ENCODE measurements around the gene HBS1L.
"Not testable (repeated sequence)": the region's sequence is repeated elsewhere in the genome, so short reads cannot be mapped to it uniquely, and the experiment has no call there.

HBS1L gene

DNA sequence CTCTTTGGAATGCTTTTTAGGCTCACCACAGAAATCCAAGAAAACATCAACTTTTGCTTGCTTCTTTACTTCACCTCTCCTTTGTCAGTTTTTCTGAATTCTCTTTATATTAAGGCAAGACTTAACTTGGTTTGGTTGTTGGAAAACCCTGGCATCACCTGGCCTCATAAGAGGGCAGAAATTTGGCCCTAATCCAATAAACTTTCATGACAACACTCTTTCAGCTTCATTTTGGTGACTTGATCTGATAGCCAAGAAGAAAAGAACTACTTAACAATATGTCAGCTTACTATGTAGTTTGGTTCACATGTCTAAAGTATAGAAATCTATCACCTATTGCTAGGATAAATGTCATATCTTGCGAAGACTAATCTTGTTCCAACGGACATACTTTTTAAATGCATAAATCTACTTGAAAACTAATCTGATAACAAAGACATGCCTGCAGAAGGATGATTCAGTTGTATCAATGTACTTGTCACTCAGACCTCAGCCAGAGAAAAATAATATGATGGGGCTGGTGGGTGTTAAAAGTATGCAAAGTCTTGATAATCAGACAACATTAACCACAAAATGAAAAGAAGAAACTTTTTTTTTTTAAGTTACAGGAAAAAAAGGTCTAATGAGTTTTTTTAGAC, 19.3 kb upstream of the HBS1L start:
- DNase-seq = no peak

DNA sequence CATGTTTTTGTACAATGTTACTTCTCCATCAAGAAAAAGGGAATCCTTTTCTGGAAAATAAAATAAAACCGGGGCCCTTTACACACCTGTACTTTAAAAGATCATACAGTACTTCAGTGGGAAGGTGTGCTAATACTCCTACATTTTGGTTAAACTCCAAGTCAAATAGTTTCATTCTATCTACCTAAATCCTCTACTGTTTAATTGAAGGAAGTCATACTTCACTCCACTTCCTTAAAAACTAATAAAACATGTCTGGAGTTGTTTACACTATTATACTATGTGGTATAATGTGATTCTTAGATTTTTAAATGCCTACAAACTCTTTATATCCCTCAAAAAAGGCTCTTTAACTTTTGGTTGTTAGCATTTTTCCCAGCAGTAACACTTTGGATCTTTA, 18.6 kb upstream of the HBS1L start:
- DNase-seq = no peak

DNA sequence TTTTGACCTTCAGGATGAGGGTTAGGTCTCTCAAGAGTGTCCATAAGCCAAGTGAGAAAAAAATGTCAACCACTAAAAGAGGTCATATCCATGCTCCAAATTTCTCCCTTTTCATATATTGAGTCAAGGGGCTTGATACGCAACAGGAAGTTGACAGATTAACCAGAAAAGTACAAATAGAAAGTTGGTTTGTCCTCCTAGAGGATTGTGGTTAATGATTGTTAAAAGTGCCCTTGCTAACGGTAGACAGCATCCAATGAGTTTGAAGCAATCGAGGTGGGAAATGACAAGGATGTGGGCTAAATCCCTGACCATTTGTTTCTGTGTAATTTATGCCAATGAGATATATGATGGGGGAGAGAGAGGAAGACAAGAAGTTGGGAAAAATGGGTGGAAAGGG, 18.1 kb upstream of the HBS1L start:
- DNase-seq = no peak

- no peak for DNase-seq
Observed at GRCh38 chr6:135071541-135071940, 16.9 kb upstream of the HBS1L start.

GRCh38 chr6:135067911-135068310, 13.3 kb upstream of the HBS1L start:
- no peak for DNase-seq

- no peak for DNase-seq
Observed at GRCh38 chr6:135066806-135067205, 12.2 kb upstream of the HBS1L start.

- no peak for DNase-seq
Observed at GRCh38 chr6:135066397-135066796, 11.8 kb upstream of the HBS1L start.

- no peak for DNase-seq
Observed at GRCh38 chr6:135064586-135064985, 10.0 kb upstream of the HBS1L start.

DNA sequence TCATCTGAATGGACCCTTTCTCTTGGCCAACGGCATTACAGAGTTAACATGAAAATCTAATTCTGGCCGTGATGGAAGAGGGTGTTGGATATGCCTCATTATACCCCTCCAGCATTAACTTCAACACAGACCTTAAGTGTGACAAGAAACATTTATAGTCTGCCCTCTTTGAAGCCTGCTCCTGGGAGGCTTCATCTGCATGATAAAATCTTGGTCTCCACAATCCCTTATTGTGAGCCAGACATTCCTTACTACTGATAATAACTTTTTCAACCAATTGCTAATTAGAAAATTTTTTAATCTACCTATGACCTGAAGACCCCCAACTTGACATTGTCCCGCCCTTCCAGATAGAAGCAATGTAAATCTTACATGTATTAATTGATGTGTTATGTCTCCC, 9.3 kb upstream of the HBS1L start:
- no peak for DNase-seq

DNA sequence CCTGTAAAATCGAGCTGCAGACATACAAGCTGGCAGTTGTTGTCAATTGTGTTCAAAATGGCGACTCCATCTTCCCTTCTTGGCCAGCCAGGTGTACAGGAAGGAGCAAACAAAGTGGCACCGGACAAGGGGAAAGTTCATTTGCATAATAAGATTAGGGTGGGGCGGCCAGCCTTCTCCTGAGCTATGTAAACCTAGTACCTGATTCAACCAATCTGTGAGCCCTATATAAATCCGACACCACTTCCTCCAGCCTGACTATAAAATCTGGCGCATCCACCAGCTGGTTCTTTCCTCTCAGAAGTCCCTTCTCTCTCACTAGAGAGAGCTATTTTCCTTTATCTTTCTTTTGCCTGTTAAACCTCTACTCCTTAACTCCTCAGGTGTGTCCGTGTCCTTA, 8.1 kb upstream of the HBS1L start:
- no peak for DNase-seq

- DNase-seq = no peak
Observed at GRCh38 chr6:135060076-135060475, 5.5 kb upstream of the HBS1L start.

GRCh38 chr6:135058299-135058698, 3.7 kb upstream of the HBS1L start:
- DNase-seq = not testable (repeated sequence)

DNA sequence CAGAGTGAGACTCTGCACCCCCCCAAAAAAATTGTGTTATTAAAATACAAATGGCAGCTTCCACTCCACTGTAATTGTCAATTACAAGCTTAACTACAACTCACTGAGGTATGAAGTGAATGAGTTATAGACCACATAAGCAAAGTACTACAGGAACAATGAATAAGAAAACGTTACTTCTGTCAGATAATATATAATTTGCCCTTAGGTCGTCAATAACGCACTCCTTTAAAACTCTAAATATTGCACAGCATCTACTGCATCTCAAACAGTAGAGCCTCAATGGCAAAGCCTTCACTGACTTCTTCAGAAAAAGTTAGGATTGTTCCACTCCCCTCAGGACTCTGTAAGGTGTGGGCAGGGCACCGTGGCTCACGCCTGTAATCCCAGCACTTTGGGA, 2.0 kb upstream of the HBS1L start:
- no peak for DNase-seq

GRCh38 chr6:135054226-135054568, 425 bp downstream of the HBS1L start:
- no peak for DNase-seq

DNA sequence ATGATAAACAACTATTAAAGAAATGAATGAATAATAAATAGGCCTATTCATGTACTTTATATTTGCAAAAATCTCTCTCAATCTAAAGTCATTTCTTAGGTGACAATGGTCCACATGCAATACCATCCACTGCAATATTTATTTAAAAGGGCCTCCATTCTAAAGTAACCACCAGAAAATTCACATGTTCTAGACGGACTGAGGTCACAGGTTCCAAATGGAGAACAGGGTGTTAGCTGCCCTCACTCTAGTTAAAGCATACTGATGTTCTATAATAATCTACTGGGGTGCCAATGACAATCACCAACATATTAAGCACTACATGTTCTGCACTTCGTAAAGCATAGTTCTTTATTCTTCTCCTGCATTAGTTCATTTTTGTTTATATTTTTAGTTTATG, 1.2 kb downstream of the HBS1L start:
- no peak for DNase-seq

- peak; percentile 13 for DNase-seq
Observed at GRCh38 chr6:135052939-135053338, 1.7 kb downstream of the HBS1L start.

GRCh38 chr6:135048915-135049314, 5.7 kb downstream of the HBS1L start:
- DNase-seq = no peak

GRCh38 chr6:135047336-135047735, 7.3 kb downstream of the HBS1L start:
- DNase-seq = no peak

DNA sequence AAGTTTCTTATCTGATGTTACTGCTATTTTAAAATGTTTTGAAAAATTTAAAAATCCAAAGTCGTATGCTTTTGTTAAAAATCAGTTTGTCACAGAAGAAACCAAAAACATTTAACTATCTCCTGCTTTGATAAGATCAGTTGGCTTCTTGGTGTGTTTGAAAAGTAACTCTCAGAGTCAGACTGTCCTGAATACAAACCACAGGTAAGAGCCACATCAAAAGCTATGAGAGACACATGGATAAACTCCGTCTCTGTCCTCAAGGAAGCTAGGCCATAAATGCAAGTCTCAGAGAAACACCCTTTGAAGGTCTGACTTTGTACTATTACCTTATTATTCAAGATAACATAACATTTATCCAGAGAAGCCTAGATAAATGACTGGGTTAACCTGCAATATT, 7.7 kb downstream of the HBS1L start:
- DNase-seq = peak; percentile 24

GRCh38 chr6:135044639-135045038, 10.0 kb downstream of the HBS1L start:
- no peak for DNase-seq

- DNase-seq = no peak
Observed at GRCh38 chr6:135043846-135044245, 10.8 kb downstream of the HBS1L start.

DNA sequence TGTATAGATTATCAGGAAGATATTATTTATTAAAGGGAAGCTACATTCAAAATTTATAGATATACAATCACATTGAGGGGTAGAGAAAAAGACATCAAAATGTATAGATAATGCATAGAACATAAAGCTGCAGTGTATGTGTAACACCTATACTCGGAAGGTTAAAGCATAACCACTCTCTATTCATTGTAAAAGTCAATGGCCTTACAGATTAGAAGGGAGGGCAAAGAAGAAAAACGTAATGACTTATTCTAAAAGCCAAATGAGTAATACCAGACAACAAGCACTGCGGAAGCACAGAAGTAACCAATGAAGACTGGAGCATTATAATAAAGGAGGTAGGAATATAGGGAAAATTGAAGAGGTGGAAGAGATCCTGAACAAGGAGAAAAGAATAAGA, 11.3 kb downstream of the HBS1L start:
- DNase-seq = no peak

- DNase-seq = no peak
Observed at GRCh38 chr6:135038335-135038734, 16.3 kb downstream of the HBS1L start.

GRCh38 chr6:135037541-135037940, 17.1 kb downstream of the HBS1L start:
- no peak for DNase-seq

DNA sequence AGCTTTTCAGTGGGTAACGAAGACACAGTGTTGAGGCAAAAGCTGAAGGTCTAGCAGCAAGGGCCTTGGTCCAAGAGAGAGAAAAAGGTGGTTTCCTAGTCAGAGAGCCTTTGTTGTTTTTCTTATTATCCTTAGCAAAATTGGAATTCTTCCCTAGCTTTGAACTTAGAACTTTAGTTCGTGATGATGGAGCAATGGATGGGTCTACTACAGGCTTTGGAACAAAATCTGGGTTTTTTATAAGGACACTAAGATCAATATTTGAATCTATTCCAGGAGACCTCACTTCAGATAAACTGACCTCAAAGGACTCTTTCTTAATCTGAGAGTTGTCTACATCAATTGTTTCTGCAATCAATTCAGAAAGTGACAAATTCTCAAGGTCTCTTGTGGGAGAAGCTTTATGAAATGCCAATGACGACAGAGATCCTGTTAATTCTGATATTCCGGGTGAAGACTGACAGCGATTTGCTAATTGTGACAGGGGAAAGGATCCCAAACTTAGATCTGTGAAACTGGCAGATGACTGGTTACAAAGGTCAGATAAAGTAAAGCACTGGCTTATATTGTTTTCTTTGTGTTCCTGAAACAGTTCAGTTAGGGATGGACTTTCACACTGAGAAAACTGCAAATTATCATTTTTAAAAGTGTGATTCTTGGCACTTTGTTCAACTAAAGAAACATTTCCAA, 17.7 kb downstream of the HBS1L start:
- no peak for DNase-seq
